WTC11 (cell line): Measurements from ENCODE around the gene PROSER2.

ENCODE experiments used
- CREM ChIP-seq: sonication (generic); formaldehyde crosslinking; IDR thresholded peaks from 2 replicates; pipeline ENCODE4 v1.8.1; 2022; ENCODE audit warnings: mild to moderate bottlenecking, missing genetic modification reagents, moderate library complexity
- ELF4 ChIP-seq: sonication (generic); formaldehyde crosslinking; IDR thresholded peaks from 2 replicates; pipeline ENCODE4 v1.8.1; 2022; ENCODE audit warnings: low read depth, mild to moderate bottlenecking, moderate library complexity, missing genetic modification reagents
- ESRRA ChIP-seq: sonication (generic); formaldehyde crosslinking; IDR thresholded peaks from 2 replicates; pipeline ENCODE4 v1.8.1; 2022; ENCODE audit warnings: mild to moderate bottlenecking, missing genetic modification reagents, borderline replicate concordance
- GABPB1 ChIP-seq: sonication (generic); formaldehyde crosslinking; IDR thresholded peaks from 2 replicates; pipeline ENCODE4 v1.8.1; 2023; ENCODE audit warnings: mild to moderate bottlenecking, missing genetic modification reagents
- NFE2L1 ChIP-seq: sonication (generic); formaldehyde crosslinking; IDR thresholded peaks from 2 replicates; pipeline ENCODE4 v1.8.1; 2023; ENCODE audit warnings: missing genetic modification reagents
- SOX15 ChIP-seq: fragments of 250-450 bp; sonication (Bioruptor Pico); IDR thresholded peaks from 2 replicates; pipeline ENCODE4 v1.9.0; 2021; ENCODE audit warnings: mild to moderate bottlenecking
- TCF7 ChIP-seq: sonication (generic); formaldehyde crosslinking; IDR thresholded peaks from 2 replicates; pipeline ENCODE4 v1.8.0; 2022; ENCODE audit warnings: mild to moderate bottlenecking, low read depth, missing genetic modification reagents, moderate library complexity
- ZNF317 ChIP-seq: sonication (generic); formaldehyde crosslinking; IDR thresholded peaks from 2 replicates; pipeline ENCODE4 v1.8.1; 2023; ENCODE audit warnings: low read depth, mild to moderate bottlenecking, moderate library complexity, missing genetic modification reagents, borderline replicate concordance
- TF ChIP-seq, protein P1 (sequence below): sonication (generic); formaldehyde crosslinking; IDR thresholded peaks from 2 replicates; pipeline ENCODE4 v1.8.0; 2022; ENCODE audit warnings: mild to moderate bottlenecking, missing genetic modification reagents
- TF ChIP-seq, protein P2 (sequence below): fragments of 200-600 bp; IDR thresholded peaks from 2 replicates; pipeline ENCODE4 v1.8.0; 2022; ENCODE audit warnings: antibody characterized with exemption
- TF ChIP-seq, protein P3 (sequence below): sonication (generic); formaldehyde crosslinking; IDR thresholded peaks from 2 replicates; pipeline ENCODE4 v1.8.1; 2022; ENCODE audit warnings: low read depth, mild to moderate bottlenecking, moderate library complexity, missing genetic modification reagents, borderline replicate concordance

DNA sequence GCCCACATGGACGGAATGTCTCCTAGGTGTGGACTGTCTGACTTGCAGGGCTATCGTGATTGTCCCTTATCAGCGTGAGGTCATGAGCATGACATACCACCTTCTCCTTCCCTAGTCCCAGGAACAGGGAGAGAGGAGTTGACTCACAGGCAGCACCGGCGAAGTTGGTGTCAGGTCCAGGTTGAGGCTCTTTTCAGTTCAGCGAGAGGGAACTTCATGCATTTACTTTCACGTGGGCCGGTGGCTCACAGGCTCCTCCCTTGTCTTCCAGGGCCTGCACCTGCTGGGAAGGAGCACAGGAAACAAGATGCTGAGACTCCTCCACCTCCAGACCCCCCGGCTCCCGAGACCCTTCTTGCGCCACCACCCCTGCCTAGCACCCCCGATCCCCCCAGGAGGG is 46.1 kb downstream of the PROSER2 start:
- TF ChIP-seq NFE2L1 (CRISPR knock-in tag): no peak
- TF ChIP-seq GABPB1: no peak
- no peak for TF ChIP-seq SOX15 (CRISPR knock-in tag)
- TF ChIP-seq, protein P1, sequence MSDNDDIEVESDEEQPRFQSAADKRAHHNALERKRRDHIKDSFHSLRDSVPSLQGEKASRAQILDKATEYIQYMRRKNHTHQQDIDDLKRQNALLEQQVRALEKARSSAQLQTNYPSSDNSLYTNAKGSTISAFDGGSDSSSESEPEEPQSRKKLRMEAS: no peak
- TF ChIP-seq, protein P2, sequence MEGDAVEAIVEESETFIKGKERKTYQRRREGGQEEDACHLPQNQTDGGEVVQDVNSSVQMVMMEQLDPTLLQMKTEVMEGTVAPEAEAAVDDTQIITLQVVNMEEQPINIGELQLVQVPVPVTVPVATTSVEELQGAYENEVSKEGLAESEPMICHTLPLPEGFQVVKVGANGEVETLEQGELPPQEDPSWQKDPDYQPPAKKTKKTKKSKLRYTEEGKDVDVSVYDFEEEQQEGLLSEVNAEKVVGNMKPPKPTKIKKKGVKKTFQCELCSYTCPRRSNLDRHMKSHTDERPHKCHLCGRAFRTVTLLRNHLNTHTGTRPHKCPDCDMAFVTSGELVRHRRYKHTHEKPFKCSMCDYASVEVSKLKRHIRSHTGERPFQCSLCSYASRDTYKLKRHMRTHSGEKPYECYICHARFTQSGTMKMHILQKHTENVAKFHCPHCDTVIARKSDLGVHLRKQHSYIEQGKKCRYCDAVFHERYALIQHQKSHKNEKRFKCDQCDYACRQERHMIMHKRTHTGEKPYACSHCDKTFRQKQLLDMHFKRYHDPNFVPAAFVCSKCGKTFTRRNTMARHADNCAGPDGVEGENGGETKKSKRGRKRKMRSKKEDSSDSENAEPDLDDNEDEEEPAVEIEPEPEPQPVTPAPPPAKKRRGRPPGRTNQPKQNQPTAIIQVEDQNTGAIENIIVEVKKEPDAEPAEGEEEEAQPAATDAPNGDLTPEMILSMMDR: no peak
- TF ChIP-seq, protein P3, sequence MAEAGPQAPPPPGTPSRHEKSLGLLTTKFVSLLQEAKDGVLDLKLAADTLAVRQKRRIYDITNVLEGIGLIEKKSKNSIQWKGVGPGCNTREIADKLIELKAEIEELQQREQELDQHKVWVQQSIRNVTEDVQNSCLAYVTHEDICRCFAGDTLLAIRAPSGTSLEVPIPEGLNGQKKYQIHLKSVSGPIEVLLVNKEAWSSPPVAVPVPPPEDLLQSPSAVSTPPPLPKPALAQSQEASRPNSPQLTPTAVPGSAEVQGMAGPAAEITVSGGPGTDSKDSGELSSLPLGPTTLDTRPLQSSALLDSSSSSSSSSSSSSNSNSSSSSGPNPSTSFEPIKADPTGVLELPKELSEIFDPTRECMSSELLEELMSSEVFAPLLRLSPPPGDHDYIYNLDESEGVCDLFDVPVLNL: no peak
- no peak for TF ChIP-seq ESRRA (CRISPR knock-in tag)
- TF ChIP-seq ELF4 (CRISPR knock-in tag): no peak
- TF ChIP-seq TCF7: no peak
- no peak for TF ChIP-seq ZNF317 (CRISPR knock-in tag)
- TF ChIP-seq CREM (CRISPR knock-in tag): no peak
